Activated B cell treated with CpG ODN at 0.5 μM for 24 hours (primary cell): ENCODE results near the gene MYORG. TPM values are rescaled to one million over a fixed set of nuclear protein-coding genes. Genes with fewer than 3 reads are reported as not detected.
A peak's percentile ranks its signal among the peaks of the same experiment; 100 is the strongest.

Experiments
- ATAC-seq: fragments of 200-7000 bp; cut with Tn5 transposase; one replicate; pipeline ENCODE4 v1.10.0; 2021; ENCODE audit warnings: low read depth, mild to moderate bottlenecking, moderate library complexity
- CTCF ChIA-PET: fragments of 350-600 bp; sonication (Branson Sonifier 250); formaldehyde crosslinking; loops from one replicate; lab custom pipeline; 2021; ENCODE audit warnings: antibody characterized with exemption; lab: Charles Lee
- POLR2A ChIA-PET: fragments of 350-600 bp; sonication (Branson Sonifier 250); formaldehyde crosslinking; loops from one replicate; lab custom pipeline; 2021; ENCODE audit warnings: antibody characterized with exemption; lab: Charles Lee
- DNase-seq: peaks from one replicate; pipeline ENCODE4 v3.0.0; 2022
- H3K27ac Mint-ChIP-seq: one replicate; pipeline ENCODE4 v1.8.0; 2020; ENCODE audit warnings: mixed read lengths
- H3K27me3 Mint-ChIP-seq: one replicate; pipeline ENCODE4 v1.8.0; 2021; ENCODE audit warnings: mixed read lengths
- H3K36me3 Mint-ChIP-seq: one replicate; pipeline ENCODE4 v1.8.0; 2021; ENCODE audit warnings: low read depth, mixed read lengths
- H3K4me1 Mint-ChIP-seq: one replicate; pipeline ENCODE4 v1.8.0; 2021; ENCODE audit warnings: mixed read lengths
- H3K4me3 Mint-ChIP-seq: one replicate; pipeline ENCODE4 v1.8.0; 2020; ENCODE audit warnings: mild to moderate bottlenecking, mixed read lengths
- H3K9me3 Mint-ChIP-seq: one replicate; pipeline ENCODE4 v1.8.0; 2020; ENCODE audit warnings: mixed read lengths
- CTCF ChIP-seq: fragments of 200-600 bp; IDR thresholded peaks from one replicate; pipeline ENCODE4 v1.8.0; 2022; ENCODE audit warnings: antibody characterized with exemption, mild to moderate bottlenecking
- intact Hi-C: fragments of 100-400 bp; cut with micrococcal nuclease; formaldehyde crosslinking; loops from one replicate; pipeline ENCODE4 v1.15.1; 2024
- total RNA-seq: library from RNA; stranded (reverse); gene quantifications from 2 replicates; pipeline ENCODE4 v1.2.3, GENCODE V29; 2022

Gene MYORG
- total RNA-seq, 1 donor from 2014 or later, result 0.24 TPM

DNA sequence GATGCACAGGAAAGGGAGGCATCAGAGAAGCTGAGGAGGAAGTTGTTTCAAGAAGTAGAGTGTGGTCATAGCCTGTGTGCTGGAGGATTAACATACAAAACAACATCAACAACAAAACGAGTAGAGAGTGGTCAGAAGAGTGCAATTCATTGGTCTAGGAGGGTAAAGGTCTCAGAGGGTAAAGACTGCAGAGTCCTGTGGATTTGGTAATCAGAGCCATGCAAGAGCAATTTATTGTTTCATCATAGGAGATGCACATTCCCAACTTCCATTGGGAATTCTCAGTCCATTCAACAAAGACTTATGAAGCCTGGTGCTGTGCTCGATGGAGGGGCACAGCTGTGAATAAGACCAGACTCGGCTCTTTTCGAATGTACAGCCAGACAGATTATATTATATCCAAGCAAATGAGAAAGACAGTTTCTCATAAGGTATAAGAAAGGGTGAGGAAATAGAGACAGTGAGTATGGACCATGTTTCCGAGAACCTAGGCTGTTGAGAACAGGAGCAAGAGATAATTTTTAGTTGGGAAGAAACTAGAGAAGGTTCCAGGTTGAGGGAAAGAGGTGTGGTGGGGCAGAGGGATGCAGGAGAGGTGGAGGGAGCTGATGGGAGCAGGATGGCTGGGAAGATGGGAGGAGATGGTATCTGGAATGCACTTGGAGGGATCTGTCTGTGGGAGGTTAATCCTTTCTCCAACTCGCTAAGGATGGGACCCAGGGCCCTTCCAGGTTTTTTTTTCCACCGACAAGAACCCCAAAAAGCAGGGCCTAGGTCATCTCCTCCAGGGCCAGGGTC, 7.9 kb upstream of the MYORG start:
- Mint-ChIP-seq H3K36me3 (no peaks in the 10 kb centered on the region), H3K4me3 (no peak overlapping the region), H3K27me3 (peaks cover 2% of the 10 kb centered on the region), H3K27ac (no peak overlapping the region), H3K4me1 (peaks cover 20% of the 10 kb centered on the region), H3K9me3 (no peaks in the 10 kb centered on the region)
- intact Hi-C loops, result no loop called here
- no peak for DNase-seq
- TF ChIP-seq CTCF, result no peak
- ATAC-seq, result no peak
- POLR2A ChIA-PET, result no interaction called here
- CTCF ChIA-PET, result no interaction called here

DNA sequence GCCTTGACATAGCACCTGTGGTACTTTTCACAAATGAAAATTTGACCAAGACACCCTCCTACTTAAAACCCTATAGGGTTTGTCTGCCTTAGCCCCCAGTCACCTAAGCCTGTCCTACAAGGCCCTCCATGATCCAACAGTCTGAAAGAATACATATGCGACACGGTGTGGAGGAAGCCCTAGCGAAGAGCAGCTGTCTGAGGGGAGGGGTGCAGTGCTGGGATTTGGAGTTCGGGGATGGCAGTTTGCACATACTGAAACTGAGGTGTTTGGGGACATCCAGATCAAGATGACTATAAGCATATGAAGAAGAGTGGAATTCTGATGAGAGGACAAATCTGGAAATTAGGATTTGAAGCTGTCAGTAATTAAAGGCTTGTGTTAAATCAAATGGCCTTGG, 7.2 kb upstream of the MYORG start:
- POLR2A ChIA-PET, result no interaction called here
- ATAC-seq, result no peak
- Mint-ChIP-seq H3K36me3 (no peaks in the 10 kb centered on the region), H3K4me1 (peaks cover 26% of the 10 kb centered on the region), H3K27ac (no peak overlapping the region), H3K4me3 (no peak overlapping the region), H3K27me3 (peaks cover 2% of the 10 kb centered on the region), H3K9me3 (no peaks in the 10 kb centered on the region)
- TF ChIP-seq CTCF, result no peak
- intact Hi-C loops, result no loop called here
- no peak for DNase-seq
- CTCF ChIA-PET, result no interaction called here

- Mint-ChIP-seq H3K4me3 (no peak overlapping the region), H3K27me3 (peaks cover 2% of the 10 kb centered on the region), H3K9me3 (no peaks in the 10 kb centered on the region), H3K36me3 (no peaks in the 10 kb centered on the region), H3K4me1 (peaks cover 29% of the 10 kb centered on the region), H3K27ac (no peak overlapping the region)
- intact Hi-C loops, result no loop called here
- DNase-seq, result no peak
- ChIA-PET POLR2A (interaction anchor here (0.6 kb wide), 1 partner anchor 253 kb away, joined by 5 read pairs; no protein-coding TSS in a partner anchor), CTCF (no interaction called here)
- TF ChIP-seq CTCF, result no peak
- no peak for ATAC-seq
These were observed 6.2 kb upstream of the MYORG start for GRCh38 chr9:34382879-34383278.

DNA sequence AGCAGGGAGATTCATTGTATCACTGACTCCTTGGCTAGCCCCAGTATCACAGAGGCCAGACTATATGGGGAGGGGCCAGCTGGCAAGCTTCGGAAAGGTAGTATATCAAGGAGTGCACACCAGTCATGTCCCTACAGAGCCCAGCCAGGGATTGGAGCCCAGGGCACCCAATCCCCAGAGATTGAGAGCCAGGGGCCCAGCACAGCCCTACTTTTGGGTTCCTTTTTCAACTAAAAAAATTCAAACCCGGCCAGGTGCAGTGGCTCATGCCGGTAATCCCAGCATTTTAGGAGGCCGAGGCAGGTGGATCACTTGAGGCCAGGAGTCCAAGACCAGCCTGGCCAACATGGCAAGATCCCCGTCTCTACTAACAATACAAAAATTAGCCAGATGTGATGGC, 5.4 kb upstream of the MYORG start:
- Mint-ChIP-seq H3K4me1 (peaks cover 31% of the 10 kb centered on the region), H3K27me3 (peaks cover 2% of the 10 kb centered on the region), H3K9me3 (no peaks in the 10 kb centered on the region), H3K4me3 (no peak overlapping the region), H3K36me3 (no peaks in the 10 kb centered on the region), H3K27ac (no peak overlapping the region)
- DNase-seq, result no peak
- no peak for TF ChIP-seq CTCF
- intact Hi-C loops, result no loop called here
- ATAC-seq, result no peak
- POLR2A ChIA-PET, result no interaction called here
- CTCF ChIA-PET, result no interaction called here

DNA sequence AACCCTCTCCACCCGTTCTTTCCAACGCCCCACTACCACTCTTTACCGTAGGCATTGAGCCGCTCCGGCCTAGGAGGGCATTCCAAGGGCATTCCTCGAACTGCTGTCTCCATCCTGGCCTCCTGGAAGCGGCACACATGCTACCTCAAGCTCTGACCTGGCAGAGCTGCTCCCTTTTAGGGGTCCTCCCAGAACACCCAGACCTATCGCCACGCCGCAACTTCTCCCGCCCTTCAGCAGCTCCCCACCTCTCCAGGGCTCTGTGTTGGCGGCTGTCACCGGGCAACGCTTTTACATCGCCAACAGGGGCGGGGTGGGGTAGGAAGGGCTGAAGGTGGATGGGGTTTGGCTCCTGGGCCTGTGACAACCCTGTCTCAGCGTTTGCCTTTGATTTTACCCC, 4.6 kb upstream of the MYORG start:
- peaks cover 2% of the 10 kb centered on the region for H3K27me3 Mint-ChIP-seq
- no peaks in the 10 kb centered on the region for H3K36me3 Mint-ChIP-seq
- H3K27ac Mint-ChIP-seq, result peak overlapping the region; percentile 59
- peak overlapping the region; percentile 89 for H3K4me3 Mint-ChIP-seq
- POLR2A ChIA-PET, result interaction anchor here (0.5 kb wide), 1 partner anchor 317 kb away, joined by 6 read pairs; no protein-coding TSS in a partner anchor
- CTCF ChIA-PET, result no interaction called here
- no peak for ATAC-seq
- no peaks in the 10 kb centered on the region for H3K9me3 Mint-ChIP-seq
- intact Hi-C loops, result no loop called here
- DNase-seq, result no peak
- TF ChIP-seq CTCF, result no peak
- H3K4me1 Mint-ChIP-seq, result peaks cover 32% of the 10 kb centered on the region
